Measurements from ENCODE around the gene FAM168B. TPM values are rescaled to one million over a fixed set of nuclear protein-coding genes. Genes with fewer than 3 reads are reported as not detected.

FAM168B gene
- total RNA-seq, 1 experiment from 2014 or later: 81.4 TPM

DNA sequence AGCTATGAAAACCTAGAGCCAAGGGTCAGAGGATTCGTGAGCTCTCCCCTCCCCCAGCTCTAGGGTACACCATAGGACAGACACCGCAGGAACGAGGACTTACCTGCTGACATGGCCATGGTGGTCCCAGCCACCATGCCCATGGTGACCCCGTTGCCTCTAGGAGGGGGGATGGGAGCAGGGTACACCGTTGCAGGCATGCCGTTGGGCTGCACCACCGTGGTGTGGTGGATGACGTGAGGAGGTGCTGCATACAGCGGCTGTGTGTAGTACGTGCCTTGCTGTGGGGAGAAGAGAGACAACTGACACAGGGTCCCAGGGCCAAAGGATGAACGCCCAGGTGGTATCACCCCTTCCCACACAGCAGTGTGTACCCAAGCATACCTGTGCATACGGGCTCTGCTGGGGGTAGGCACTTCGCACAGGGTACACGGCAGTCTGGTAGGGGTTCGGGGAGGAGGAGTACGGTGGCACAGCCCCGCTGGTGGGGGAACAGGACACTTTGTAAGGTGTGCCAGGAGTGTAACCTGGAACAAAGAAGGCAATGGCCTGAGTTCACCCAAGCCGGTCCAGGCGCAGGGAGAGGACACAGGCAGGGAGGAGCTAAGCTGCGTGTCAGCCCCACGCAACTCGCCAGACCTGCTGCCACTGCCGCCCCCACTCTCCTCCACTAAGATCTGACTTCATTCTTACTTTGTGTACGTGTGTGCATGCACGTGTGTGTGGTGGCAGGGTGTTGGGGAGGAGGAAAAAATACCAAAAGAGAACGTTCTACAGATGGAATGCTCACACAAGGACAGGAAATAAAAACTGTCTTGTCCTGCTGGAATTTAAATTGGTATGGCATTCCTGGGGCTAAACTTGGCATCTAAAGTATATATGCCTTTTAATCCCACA lies 37.8 kb downstream of the FAM168B start:
- no peak overlapping the region for H3K18ac ChIP-seq (ENCODE audit: insufficient read length, low read depth, low read length)
- Mint-ChIP-seq H3K9me3 (no peaks in the 10 kb centered on the region), H3K27ac (peak overlapping the region in 2 of 3 experiments; percentile 52 to 82; a peak in 5 of 7 replicates), H3K4me3 (no peak overlapping the region), H3K27me3 (ENCODE audit: low read depth) (no peaks in the 10 kb centered on the region; the same call in 1 of the 2 replicates), H3K36me3 (ENCODE audit: insufficient read depth in 1 of 3, low read depth in 3 of 3) (peaks cover 61 to 88% (median 86%) of the 10 kb centered on the region in 3 experiments; a peak in 6 of 7 replicates), H3K4me1 (peaks cover 13 to 20% of the 10 kb centered on the region in 2 experiments)
- peaks cover 16% of the 10 kb centered on the region for H3K79me2 ChIP-seq (ENCODE audit: insufficient read depth, low read length)
- DNase-seq: no peak
- H2BK12ac ChIP-seq (ENCODE audit: insufficient read length, low read depth, low read length): no peak overlapping the region
- no peak overlapping the region for H4K5ac ChIP-seq (ENCODE audit: insufficient read length, low read depth, low read length)
- no peak overlapping the region for H3K4ac ChIP-seq (ENCODE audit: low read depth, low read length)
- no peak overlapping the region for H2BK20ac ChIP-seq (ENCODE audit: low read depth, low read length, poor library complexity, severe bottlenecking)
- H3K4me1 ChIP-seq (ENCODE audit: insufficient read depth, low read length): no peaks in the 10 kb centered on the region; the same call in 1 of the 2 replicates
- no peaks in the 10 kb centered on the region for H3K27me3 ChIP-seq (ENCODE audit: insufficient read depth, low read length)
- peaks cover 5% of the 10 kb centered on the region for H4K20me1 ChIP-seq (ENCODE audit: control insufficient read depth, insufficient read depth, insufficient read length)
- H3K23me2 ChIP-seq (ENCODE audit: insufficient read length, low read depth, low read length, poor library complexity, severe bottlenecking): no peaks in the 10 kb centered on the region
- no peaks in the 10 kb centered on the region for H3K9me3 ChIP-seq (ENCODE audit: control insufficient read depth, low read depth, low read length)
- no peak overlapping the region for H3K9ac ChIP-seq (ENCODE audit: extremely low read depth, insufficient read length, low read length)
- H3K14ac ChIP-seq (ENCODE audit: insufficient read depth, low read length): no peak overlapping the region; the same call in 1 of the 2 replicates
- no peak overlapping the region for H3T11ph ChIP-seq (ENCODE audit: low read length)
- H3K27ac ChIP-seq (ENCODE audit: insufficient read length, low read depth, low read length): no peak overlapping the region
- H4K8ac ChIP-seq (replicated peaks; ENCODE audit: insufficient read length, low read depth, low read length): no peak overlapping the region
- H2AK5ac ChIP-seq (ENCODE audit: insufficient read length, low read length): no peak overlapping the region
- WGBS (ENCODE audit: extremely low coverage, insufficient read length, low lambda C conversion rate): no CpG with 5 or more reads among the region's 26 CpGs
- H3K56ac ChIP-seq (ENCODE audit: insufficient read length, low read depth, low read length): no peak overlapping the region
- no peak for TF ChIP-seq CTCF (conservative IDR thresholded peaks at IDR 0.05)
- H2BK5ac ChIP-seq (ENCODE audit: insufficient read length, low read length): no peak overlapping the region
- H2AFZ ChIP-seq (ENCODE audit: low read length): no peak overlapping the region
- no peak overlapping the region for H3K23ac ChIP-seq (ENCODE audit: insufficient read length, low read depth, low read length)
- no peak overlapping the region for H4K91ac ChIP-seq (ENCODE audit: insufficient read length, low read depth, low read length)
- H3K4me2 ChIP-seq (ENCODE audit: insufficient read depth, insufficient read length, low read length): no peak overlapping the region
- H2BK15ac ChIP-seq (ENCODE audit: low read depth, low read length): no peak overlapping the region
- H3K79me1 ChIP-seq (ENCODE audit: insufficient read depth, low read depth, low read length, poor library complexity, severe bottlenecking): peaks cover 8% of the 10 kb centered on the region
- H2BK120ac ChIP-seq (ENCODE audit: low read depth, low read length, poor library complexity, severe bottlenecking): no peak overlapping the region

Data from H9 (cell line).